Endothelial cell of umbilical vein (primary cell): ENCODE results near the gene B4GALNT1.

ENCODE experiments used
- CTCF ChIP-seq, 2 donors: IDR thresholded peaks; 1 replicate in 1 of 2; 2 replicates in 1 of 2; pipeline ENCODE4 v1.5.1; 2011; ENCODE audit warnings: low read length in 2 of 2, mild to moderate bottlenecking in 2 of 2, moderate library complexity in 2 of 2, control low read depth in 1 of 2, inconsistent platforms in 1 of 2, low read depth in 1 of 2; ENCODE audit not compliant: insufficient read depth in 1 of 2; ENCODE audit errors: extremely low read depth in 1 of 2
- EZH2 ChIP-seq: IDR thresholded peaks from 2 replicates; pipeline ENCODE4 v1.6.1; 2012; ENCODE audit warnings: borderline replicate concordance, low read depth, mild to moderate bottlenecking, moderate library complexity, low read length, inconsistent platforms; ENCODE audit not compliant: severe bottlenecking
- FOS ChIP-seq: IDR thresholded peaks from 2 replicates; pipeline ENCODE4 v1.6.1; 2011; ENCODE audit warnings: mild to moderate bottlenecking, low read length, moderate library complexity, borderline replicate concordance; ENCODE audit not compliant: insufficient read depth
- JUN ChIP-seq: IDR thresholded peaks from 2 replicates; pipeline ENCODE4 v1.6.1; 2011; ENCODE audit warnings: borderline replicate concordance, low read depth; ENCODE audit not compliant: insufficient read length, insufficient read depth
- POLR2A ChIP-seq: IDR thresholded peaks from 2 replicates; pipeline ENCODE4 v1.6.1; 2012; ENCODE audit warnings: low read depth, mild to moderate bottlenecking, control low read depth, low read length
- POLR2AphosphoS5 ChIP-seq: IDR thresholded peaks from 2 replicates; pipeline ENCODE4 v1.6.1; 2012; ENCODE audit warnings: low read depth, mild to moderate bottlenecking, control low read depth, low read length, moderate library complexity; ENCODE audit not compliant: insufficient read depth

- TF ChIP-seq EZH2 = no peak
- TF ChIP-seq POLR2A = no peak
- TF ChIP-seq CTCF (IDR thresholded peaks at IDR 0.05; ENCODE audit: extremely low read depth in 1 of 2, insufficient read depth in 1 of 2, low read depth in 1 of 2, low read length in 2 of 2) = no peak
- no peak for TF ChIP-seq JUN
- no peak for TF ChIP-seq FOS
- TF ChIP-seq POLR2AphosphoS5 = no peak
Measured at GRCh38 chr12:57640175-57641042, 7.4 kb upstream of the B4GALNT1 start.
